Erythroblast (primary cell): ENCODE data around the gene ERICH3.

Experiments
- GATA1 ChIP-seq: IDR thresholded peaks from 2 replicates; pipeline ENCODE4 v1.6.1; 2011; ENCODE audit warnings: low read depth, mild to moderate bottlenecking, control low read depth, low read length, moderate library complexity
- POLR2A ChIP-seq: IDR thresholded peaks from 2 replicates; pipeline ENCODE4 v1.6.1; 2011; ENCODE audit warnings: mild to moderate bottlenecking, low read length

- no peak for TF ChIP-seq POLR2A
- TF ChIP-seq GATA1, result no peak
Measured at GRCh38 chr1:74681449-74681848, 7.9 kb upstream of the ERICH3 start.
